ENCODE results near the gene SMARCD2.

Gene SMARCD2

DNA sequence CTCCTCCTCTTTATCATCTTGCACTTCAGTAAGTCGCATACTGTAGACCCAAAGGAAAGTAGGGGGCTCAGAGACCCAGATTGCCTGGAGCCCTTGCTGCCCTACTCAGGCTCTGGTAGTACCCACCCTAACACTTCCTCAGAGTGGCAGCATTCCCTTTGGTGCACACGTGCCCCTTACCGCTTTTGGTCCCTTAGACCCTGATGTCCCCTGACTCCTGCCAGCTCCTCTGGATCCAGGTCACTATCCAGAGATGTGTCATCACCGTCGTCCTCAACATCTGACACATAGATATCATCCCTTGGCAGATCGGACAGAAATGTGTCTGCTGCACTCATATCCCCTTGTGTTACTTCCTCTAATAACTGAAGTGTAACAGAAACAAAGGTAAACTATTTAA, 20.7 kb downstream of the SMARCD2 start:
- H3K4me3 ChIP-seq (ENCODE audit: low read depth, low read length): no peak overlapping the region
- ChIA-PET POLR2A (interaction anchor here (0.8 kb wide), 1 partner anchor 13 kb away, joined by 5 read pairs; no protein-coding TSS in a partner anchor), CTCF (interaction anchor here (2.7 kb wide), 1 partner anchor 13 kb away, joined by 9 read pairs; no protein-coding TSS in a partner anchor)
- no peak for DNase-seq (ENCODE audit: low read depth, low spot score)
- TF ChIP-seq, protein P1, sequence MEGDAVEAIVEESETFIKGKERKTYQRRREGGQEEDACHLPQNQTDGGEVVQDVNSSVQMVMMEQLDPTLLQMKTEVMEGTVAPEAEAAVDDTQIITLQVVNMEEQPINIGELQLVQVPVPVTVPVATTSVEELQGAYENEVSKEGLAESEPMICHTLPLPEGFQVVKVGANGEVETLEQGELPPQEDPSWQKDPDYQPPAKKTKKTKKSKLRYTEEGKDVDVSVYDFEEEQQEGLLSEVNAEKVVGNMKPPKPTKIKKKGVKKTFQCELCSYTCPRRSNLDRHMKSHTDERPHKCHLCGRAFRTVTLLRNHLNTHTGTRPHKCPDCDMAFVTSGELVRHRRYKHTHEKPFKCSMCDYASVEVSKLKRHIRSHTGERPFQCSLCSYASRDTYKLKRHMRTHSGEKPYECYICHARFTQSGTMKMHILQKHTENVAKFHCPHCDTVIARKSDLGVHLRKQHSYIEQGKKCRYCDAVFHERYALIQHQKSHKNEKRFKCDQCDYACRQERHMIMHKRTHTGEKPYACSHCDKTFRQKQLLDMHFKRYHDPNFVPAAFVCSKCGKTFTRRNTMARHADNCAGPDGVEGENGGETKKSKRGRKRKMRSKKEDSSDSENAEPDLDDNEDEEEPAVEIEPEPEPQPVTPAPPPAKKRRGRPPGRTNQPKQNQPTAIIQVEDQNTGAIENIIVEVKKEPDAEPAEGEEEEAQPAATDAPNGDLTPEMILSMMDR (IDR thresholded peaks at IDR 0.05; ENCODE audit: insufficient read depth, low read length, missing control alignments): no peak

DNA sequence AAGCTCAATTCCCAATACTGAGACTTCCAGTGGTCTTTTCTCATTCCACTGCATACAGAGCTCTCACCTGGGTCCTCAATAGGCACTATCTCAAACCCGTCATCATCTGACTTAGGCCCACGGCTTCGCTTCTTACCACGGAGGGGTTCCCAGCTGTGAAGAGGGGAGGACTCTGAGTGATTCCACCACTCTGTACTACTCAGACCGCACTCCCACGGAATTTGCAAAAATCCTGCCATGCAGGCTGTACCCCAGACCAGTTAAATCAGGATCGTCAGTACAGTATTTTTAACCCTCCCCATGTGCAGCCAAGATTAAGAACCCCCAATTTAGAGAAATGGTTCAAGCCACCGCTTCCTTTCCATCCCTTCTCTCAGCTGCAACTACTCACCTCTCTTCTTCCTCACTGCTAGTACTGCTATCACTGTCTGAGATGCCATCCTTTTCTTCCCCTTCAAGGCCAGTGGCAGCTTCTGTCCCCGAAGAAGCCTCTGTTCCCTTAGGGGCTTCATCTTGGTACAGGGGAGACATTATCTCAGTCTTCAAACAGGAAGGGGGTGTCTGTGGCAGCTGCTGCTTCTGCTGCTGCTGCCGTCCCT, 21.4 kb downstream of the SMARCD2 start:
- no peak for DNase-seq (ENCODE audit: low read depth, low spot score)
- ChIA-PET CTCF (no interaction called here), POLR2A (interaction anchor here (0.8 kb wide), 1 partner anchor 13 kb away, joined by 5 read pairs; no protein-coding TSS in a partner anchor)
- no peak overlapping the region for H3K4me3 ChIP-seq (ENCODE audit: low read depth, low read length)
- TF ChIP-seq, protein P1 (IDR thresholded peaks at IDR 0.05; ENCODE audit: insufficient read depth, low read length, missing control alignments): no peak

DNA sequence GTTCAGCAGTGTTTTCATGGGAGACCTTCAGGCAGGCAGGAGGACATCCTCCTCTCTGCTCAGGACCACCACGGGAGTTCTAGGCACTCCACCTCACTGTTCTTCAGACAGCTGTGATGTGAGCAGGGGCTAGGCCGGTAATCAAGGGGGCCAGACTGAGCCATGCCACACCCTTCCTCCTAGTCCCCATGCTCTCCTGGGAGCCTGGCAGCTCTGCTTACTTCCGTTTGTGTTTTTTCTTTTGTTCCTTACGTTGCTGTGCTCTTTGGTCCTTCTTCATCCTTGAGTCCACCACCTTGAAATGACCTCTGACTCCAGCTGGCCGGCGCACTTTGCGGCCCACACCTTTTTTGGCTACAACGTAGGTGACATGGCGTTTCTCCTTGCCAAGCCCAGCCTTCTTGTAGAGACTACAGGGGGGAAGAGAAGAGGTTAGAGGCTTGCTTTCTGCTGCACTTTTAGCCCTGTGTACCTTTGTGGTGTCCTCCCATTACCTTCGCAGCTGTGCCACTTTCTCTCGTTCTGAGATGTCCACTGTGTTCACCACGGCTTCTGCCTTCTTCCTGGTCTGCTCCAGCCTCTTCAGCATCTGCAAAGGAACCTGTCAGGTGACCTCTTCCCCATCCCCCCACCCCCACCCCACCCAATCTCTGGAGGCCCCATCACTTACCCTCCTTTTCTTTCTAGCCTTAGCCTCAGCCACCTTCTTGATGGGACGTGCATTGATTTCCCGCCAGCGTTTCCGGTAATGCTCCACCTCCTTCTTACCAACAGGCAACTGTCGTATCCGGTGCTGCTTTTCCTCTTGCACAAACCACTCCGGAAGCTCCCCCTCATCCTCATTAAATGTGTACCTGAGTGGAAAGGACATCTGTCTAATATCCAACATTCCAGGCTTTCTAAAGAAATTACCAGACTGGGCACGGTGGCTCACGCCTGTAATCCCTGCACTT, 22.6 kb downstream of the SMARCD2 start:
- no peak overlapping the region for H3K4me3 ChIP-seq (ENCODE audit: low read depth, low read length)
- CTCF ChIA-PET: interaction anchor here (2.4 kb wide), 1 partner anchor 8 kb away, joined by 6 read pairs; the partner anchor contains the start of gene FTSJ3
- TF ChIP-seq, protein P1 (IDR thresholded peaks at IDR 0.05; ENCODE audit: insufficient read depth, low read length, missing control alignments): no peak
- POLR2A ChIA-PET: interaction anchor here (0.5 to 1.9 kb wide), 2 partner anchors 9 to 14 kb away, joined by 3 to 6 read pairs; no protein-coding TSS in a partner anchor
- no peak for DNase-seq (ENCODE audit: low read depth, low spot score)

GRCh38 chr17:63819131-63819530, 23.4 kb downstream of the SMARCD2 start:
- POLR2A ChIA-PET: interaction anchor here (1.9 kb wide), 1 partner anchor 14 kb away, joined by 6 read pairs; no protein-coding TSS in a partner anchor

DNA sequence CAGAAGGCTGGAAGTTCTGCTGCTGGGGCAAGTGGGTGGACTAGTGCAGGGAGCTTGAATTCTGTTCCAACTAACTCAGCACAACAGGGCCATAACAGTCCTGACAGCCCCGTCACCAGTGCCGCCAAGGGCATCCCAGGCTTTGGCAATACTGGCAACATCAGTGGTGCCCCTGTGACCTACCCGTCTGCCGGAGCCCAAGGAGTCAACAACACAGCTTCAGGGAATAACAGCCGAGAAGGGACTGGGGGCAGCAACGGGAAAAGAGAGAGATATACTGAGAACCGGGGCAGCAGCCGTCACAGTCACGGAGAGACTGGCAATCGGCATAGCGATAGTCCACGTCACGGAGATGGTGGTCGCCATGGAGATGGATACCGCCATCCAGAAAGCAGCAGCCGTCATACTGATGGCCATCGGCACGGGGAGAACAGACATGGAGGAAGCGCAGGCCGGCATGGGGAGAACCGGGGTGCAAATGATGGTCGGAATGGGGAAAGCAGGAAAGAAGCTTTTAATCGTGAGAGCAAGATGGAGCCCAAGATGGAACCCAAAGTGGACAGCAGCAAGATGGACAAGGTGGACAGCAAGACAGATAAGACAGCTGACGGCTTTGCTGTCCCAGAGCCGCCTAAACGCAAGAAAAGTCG, 24.6 kb downstream of the SMARCD2 start:
- TF ChIP-seq, protein P1 (IDR thresholded peaks at IDR 0.05; ENCODE audit: insufficient read depth, low read length, missing control alignments): no peak
- H3K4me3 ChIP-seq (ENCODE audit: low read depth, low read length): no peak overlapping the region
- DNase-seq (ENCODE audit: low read depth, low spot score): no peak
- POLR2A ChIA-PET: interaction anchor here (2.9 kb wide), 1 partner anchor 8 kb away, joined by 13 read pairs; the partner anchor contains the start of gene PSMC5
- CTCF ChIA-PET: interaction anchor here (0.6 to 2.4 kb wide), 4 partner anchors 8 to 31 kb away, joined by 3 to 6 read pairs (median 3); partner anchors contain the start of gene FTSJ3

More at GRCh38 chr17:63819131-63819530, 23.4 kb downstream of the SMARCD2 start:
- TF ChIP-seq, protein P1 (IDR thresholded peaks at IDR 0.05; ENCODE audit: insufficient read depth, low read length, missing control alignments): no peak
- no peak for DNase-seq (ENCODE audit: low read depth, low spot score)
- CTCF ChIA-PET: interaction anchor here (2.4 kb wide), 1 partner anchor 9 kb away, joined by 6 read pairs; the partner anchor contains the start of gene FTSJ3
- no peak overlapping the region for H3K4me3 ChIP-seq (ENCODE audit: low read depth, low read length)
